K562 (cell line): ENCODE results near the gene LRRC37A3. TPM values are rescaled to one million over a fixed set of nuclear protein-coding genes. Genes with fewer than 3 reads are reported as not detected.

Experiments used
- DACH1 ChIP-seq: fragments of 450-650 bp; IDR thresholded peaks from 2 replicates; pipeline ENCODE4 v1.6.1; 2018; ENCODE audit not compliant: partially characterized antibody
- MAFK ChIP-seq: IDR thresholded peaks from 2 replicates; pipeline ENCODE4 v1.6.1; 2011; ENCODE audit warnings: low read length, improper control_type of control experiment
- PHF8 ChIP-seq: fragments of 200-600 bp; sonication (generic); IDR thresholded peaks from 2 replicates; pipeline ENCODE4 v1.6.1; 2012; ENCODE audit warnings: mixed run types, mild to moderate bottlenecking, inconsistent platforms, low read length, moderate library complexity, borderline replicate concordance
- XRCC5 ChIP-seq: fragments of 200-400 bp; formaldehyde crosslinking; IDR thresholded peaks from 2 replicates; pipeline ENCODE4 v1.6.1; 2017; ENCODE audit warnings: low read depth, mild to moderate bottlenecking, low read length
- ZFPM2 ChIP-seq: fragments of 250-450 bp; sonication (Bioruptor Pico); IDR thresholded peaks from 2 replicates; pipeline ENCODE4 v1.5.1; 2022; ENCODE audit warnings: mild to moderate bottlenecking
- ZNF23 ChIP-seq: fragments of 250-450 bp; sonication (Bioruptor Pico); IDR thresholded peaks from 2 replicates; pipeline ENCODE4 v1.4.0; 2020; ENCODE audit warnings: mild to moderate bottlenecking
- ZNF354B ChIP-seq: fragments of 250-450 bp; sonication (Bioruptor Pico); IDR thresholded peaks from 2 replicates; pipeline ENCODE4 v1.4.0; 2020
- ZNF668 ChIP-seq: fragments of 250-450 bp; sonication (Bioruptor Pico); IDR thresholded peaks from 2 replicates; pipeline ENCODE4 v1.8.0; 2022; ENCODE audit warnings: mild to moderate bottlenecking, inconsistent platforms
- ZNF766 ChIP-seq: fragments of 200-800 bp; sonication (Bioruptor generic); conservative IDR thresholded peaks from 2 replicates; pipeline ENCODE4 v1.6.1; 2016; ENCODE audit warnings: missing genetic modification characterization, missing compliant biosample characterization
- polyA plus RNA-seq, 8 experiments: library from polyadenylated mRNA; depleted of rRNA in 4 of 8; stranded (reverse) in 5 of 8; unstranded in 3 of 8; fragments of >200 nt; fragmentation: Nextera tagmentation in 2 of 8; fragmentation: Illumina TruSeq in 1 of 8; extraction: Ambion mirVana in 2 of 8; extraction: Trizol in 1 of 8; gene quantifications; 2 replicates each; pipeline versions ENCODE4 v1.2.1 to v1.2.3, GENCODE V29; 2011 to 2014; ENCODE audit warnings: inconsistent platforms in 1 of 8, missing spikeins in 1 of 8
- total RNA-seq, 7 experiments: library from RNA; depleted of rRNA in 6 of 7; stranded (reverse); fragments of >200 nt in 6 of 7; fragmentation: Illumina TruSeq in 2 of 7; extraction: Trizol in 2 of 7; gene quantifications; 2 replicates each; pipeline versions ENCODE4 v1.2.1 to v1.2.3, GENCODE V29; 2011 to 2021; ENCODE audit warnings: low replicate concordance in 1 of 7
- TF ChIP-seq, protein P1 (sequence below): sonication (generic); formaldehyde crosslinking; IDR thresholded peaks from 2 replicates; pipeline ENCODE4 v1.8.0; 2022; ENCODE audit warnings: missing genetic modification reagents, mild to moderate bottlenecking, moderate library complexity, borderline replicate concordance
- TF ChIP-seq, protein P2 (sequence below): fragments of 450-650 bp; formaldehyde crosslinking; IDR thresholded peaks from 2 replicates; pipeline ENCODE4 v1.4.0; 2020; ENCODE audit warnings: mild to moderate bottlenecking, mixed read lengths
- TF ChIP-seq, protein P3 (sequence below): sonication (generic); formaldehyde crosslinking; IDR thresholded peaks from 2 replicates; pipeline ENCODE4 v1.8.1; 2023; ENCODE audit warnings: mild to moderate bottlenecking, missing genetic modification reagents, moderate library complexity
- TF ChIP-seq, protein P4 (sequence below): fragments of 250-450 bp; sonication (Bioruptor Pico); IDR thresholded peaks from 2 replicates; pipeline ENCODE4 v1.5.0; 2022; ENCODE audit warnings: mild to moderate bottlenecking
- TF ChIP-seq, protein P5 (sequence below): fragments of 450-650 bp; IDR thresholded peaks from one replicate; pipeline ENCODE4 v1.6.1; 2018; ENCODE audit warnings: mild to moderate bottlenecking, moderate library complexity; ENCODE audit not compliant: partially characterized antibody
- TF ChIP-seq, protein P6 (sequence below): fragments of 450-650 bp; formaldehyde crosslinking; IDR thresholded peaks from 2 replicates; pipeline ENCODE4 v1.4.0; 2020; ENCODE audit warnings: mild to moderate bottlenecking, moderate library complexity
- TF ChIP-seq, protein P7 (sequence below), 2 experiments: fragments of 450-650 bp in 1 of 2; IDR thresholded peaks; 2 replicates each; pipeline ENCODE4 v1.6.1; 2011 to 2017; ENCODE audit warnings: low read depth in 2 of 2, antibody characterized with exemption in 1 of 2, borderline replicate concordance in 1 of 2, low read length in 1 of 2, mild to moderate bottlenecking in 1 of 2, mixed read lengths in 1 of 2; ENCODE audit not compliant: control insufficient read depth in 1 of 2

Gene LRRC37A3
- total and polyA plus RNA-seq, 9 of the 15 experiments (the other 6 are each of a cell fraction or from before 2014, with no cell fraction given): 0.14 to 5.9 (median 2.2) TPM

DNA sequence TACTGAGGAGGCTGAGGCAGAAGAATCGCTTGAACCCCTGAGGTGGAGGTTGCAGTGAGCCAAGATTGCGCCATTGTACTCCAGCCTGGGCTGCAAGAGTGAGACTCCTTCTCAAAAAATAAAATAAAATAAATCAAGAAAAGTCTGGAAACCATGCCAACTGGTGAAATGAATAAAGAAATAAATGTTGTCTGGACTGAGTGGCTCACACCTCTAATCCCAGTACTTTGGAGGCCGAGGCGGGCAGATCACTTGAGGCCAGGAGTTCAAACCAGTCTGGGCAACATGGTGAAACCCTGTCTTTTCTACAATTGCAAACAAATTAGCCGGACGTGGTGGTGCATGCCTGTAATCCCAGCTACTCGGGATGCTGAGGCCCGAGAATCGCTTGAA is 744 bp upstream of the LRRC37A3 start (continued):
- TF ChIP-seq, protein P1, sequence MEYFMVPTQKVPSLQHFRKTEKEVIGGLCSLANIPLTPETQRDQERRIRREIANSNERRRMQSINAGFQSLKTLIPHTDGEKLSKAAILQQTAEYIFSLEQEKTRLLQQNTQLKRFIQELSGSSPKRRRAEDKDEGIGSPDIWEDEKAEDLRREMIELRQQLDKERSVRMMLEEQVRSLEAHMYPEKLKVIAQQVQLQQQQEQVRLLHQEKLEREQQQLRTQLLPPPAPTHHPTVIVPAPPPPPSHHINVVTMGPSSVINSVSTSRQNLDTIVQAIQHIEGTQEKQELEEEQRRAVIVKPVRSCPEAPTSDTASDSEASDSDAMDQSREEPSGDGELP (CRISPR knock-in tag): no peak; the same call in 1 of the 2 replicates
- TF ChIP-seq MAFK (no peak), ZNF668 (no peak), ZNF354B (CRISPR knock-in tag) (no peak), ZNF23 (no peak), ZFPM2 (CRISPR knock-in tag) (no peak), PHF8 (no peak), XRCC5 (no peak), ZNF766 (CRISPR knock-in tag) (no peak), DACH1 (no peak)
- TF ChIP-seq, protein P2, sequence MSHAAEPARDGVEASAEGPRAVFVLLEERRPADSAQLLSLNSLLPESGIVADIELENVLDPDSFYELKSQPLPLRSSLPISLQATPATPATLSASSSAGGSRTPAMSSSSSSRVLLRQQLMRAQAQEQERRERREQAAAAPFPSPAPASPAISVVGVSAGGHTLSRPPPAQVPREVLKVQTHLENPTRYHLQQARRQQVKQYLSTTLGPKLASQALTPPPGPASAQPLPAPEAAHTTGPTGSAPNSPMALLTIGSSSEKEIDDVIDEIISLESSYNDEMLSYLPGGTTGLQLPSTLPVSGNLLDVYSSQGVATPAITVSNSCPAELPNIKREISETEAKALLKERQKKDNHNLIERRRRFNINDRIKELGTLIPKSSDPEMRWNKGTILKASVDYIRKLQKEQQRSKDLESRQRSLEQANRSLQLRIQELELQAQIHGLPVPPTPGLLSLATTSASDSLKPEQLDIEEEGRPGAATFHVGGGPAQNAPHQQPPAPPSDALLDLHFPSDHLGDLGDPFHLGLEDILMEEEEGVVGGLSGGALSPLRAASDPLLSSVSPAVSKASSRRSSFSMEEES (CRISPR knock-in tag): no peak
- TF ChIP-seq, protein P3, sequence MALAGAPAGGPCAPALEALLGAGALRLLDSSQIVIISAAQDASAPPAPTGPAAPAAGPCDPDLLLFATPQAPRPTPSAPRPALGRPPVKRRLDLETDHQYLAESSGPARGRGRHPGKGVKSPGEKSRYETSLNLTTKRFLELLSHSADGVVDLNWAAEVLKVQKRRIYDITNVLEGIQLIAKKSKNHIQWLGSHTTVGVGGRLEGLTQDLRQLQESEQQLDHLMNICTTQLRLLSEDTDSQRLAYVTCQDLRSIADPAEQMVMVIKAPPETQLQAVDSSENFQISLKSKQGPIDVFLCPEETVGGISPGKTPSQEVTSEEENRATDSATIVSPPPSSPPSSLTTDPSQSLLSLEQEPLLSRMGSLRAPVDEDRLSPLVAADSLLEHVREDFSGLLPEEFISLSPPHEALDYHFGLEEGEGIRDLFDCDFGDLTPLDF (CRISPR knock-in tag): no peak
- TF ChIP-seq, protein P4, sequence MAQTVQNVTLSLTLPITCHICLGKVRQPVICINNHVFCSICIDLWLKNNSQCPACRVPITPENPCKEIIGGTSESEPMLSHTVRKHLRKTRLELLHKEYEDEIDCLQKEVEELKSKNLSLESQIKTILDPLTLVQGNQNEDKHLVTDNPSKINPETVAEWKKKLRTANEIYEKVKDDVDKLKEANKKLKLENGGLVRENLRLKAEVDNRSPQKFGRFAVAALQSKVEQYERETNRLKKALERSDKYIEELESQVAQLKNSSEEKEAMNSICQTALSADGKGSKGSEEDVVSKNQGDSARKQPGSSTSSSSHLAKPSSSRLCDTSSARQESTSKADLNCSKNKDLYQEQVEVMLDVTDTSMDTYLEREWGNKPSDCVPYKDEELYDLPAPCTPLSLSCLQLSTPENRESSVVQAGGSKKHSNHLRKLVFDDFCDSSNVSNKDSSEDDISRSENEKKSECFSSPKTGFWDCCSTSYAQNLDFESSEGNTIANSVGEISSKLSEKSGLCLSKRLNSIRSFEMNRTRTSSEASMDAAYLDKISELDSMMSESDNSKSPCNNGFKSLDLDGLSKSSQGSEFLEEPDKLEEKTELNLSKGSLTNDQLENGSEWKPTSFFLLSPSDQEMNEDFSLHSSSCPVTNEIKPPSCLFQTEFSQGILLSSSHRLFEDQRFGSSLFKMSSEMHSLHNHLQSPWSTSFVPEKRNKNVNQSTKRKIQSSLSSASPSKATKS (CRISPR knock-in tag): no peak
- TF ChIP-seq, protein P5, sequence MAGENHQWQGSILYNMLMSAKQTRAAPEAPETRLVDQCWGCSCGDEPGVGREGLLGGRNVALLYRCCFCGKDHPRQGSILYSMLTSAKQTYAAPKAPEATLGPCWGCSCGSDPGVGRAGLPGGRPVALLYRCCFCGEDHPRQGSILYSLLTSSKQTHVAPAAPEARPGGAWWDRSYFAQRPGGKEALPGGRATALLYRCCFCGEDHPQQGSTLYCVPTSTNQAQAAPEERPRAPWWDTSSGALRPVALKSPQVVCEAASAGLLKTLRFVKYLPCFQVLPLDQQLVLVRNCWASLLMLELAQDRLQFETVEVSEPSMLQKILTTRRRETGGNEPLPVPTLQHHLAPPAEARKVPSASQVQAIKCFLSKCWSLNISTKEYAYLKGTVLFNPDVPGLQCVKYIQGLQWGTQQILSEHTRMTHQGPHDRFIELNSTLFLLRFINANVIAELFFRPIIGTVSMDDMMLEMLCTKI: no peak
- TF ChIP-seq, protein P6, sequence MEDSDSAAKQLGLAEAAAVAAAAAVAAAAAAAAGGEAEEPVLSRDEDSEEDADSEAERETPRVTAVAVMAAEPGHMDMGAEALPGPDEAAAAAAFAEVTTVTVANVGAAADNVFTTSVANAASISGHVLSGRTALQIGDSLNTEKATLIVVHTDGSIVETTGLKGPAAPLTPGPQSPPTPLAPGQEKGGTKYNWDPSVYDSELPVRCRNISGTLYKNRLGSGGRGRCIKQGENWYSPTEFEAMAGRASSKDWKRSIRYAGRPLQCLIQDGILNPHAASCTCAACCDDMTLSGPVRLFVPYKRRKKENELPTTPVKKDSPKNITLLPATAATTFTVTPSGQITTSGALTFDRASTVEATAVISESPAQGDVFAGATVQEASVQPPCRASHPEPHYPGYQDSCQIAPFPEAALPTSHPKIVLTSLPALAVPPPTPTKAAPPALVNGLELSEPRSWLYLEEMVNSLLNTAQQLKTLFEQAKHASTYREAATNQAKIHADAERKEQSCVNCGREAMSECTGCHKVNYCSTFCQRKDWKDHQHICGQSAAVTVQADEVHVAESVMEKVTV (CRISPR knock-in tag): no peak
- TF ChIP-seq, protein P7, sequence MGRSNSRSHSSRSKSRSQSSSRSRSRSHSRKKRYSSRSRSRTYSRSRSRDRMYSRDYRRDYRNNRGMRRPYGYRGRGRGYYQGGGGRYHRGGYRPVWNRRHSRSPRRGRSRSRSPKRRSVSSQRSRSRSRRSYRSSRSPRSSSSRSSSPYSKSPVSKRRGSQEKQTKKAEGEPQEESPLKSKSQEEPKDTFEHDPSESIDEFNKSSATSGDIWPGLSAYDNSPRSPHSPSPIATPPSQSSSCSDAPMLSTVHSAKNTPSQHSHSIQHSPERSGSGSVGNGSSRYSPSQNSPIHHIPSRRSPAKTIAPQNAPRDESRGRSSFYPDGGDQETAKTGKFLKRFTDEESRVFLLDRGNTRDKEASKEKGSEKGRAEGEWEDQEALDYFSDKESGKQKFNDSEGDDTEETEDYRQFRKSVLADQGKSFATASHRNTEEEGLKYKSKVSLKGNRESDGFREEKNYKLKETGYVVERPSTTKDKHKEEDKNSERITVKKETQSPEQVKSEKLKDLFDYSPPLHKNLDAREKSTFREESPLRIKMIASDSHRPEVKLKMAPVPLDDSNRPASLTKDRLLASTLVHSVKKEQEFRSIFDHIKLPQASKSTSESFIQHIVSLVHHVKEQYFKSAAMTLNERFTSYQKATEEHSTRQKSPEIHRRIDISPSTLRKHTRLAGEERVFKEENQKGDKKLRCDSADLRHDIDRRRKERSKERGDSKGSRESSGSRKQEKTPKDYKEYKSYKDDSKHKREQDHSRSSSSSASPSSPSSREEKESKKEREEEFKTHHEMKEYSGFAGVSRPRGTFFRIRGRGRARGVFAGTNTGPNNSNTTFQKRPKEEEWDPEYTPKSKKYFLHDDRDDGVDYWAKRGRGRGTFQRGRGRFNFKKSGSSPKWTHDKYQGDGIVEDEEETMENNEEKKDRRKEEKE (IDR thresholded peaks at IDR 0.05; ENCODE audit: borderline replicate concordance in 1 of 2, control insufficient read depth in 1 of 2, low read depth in 2 of 2, low read length in 1 of 2): no peak
